Colon (tissue), 2 donors: ENCODE measurements around the gene STK31.
"Not testable (repeated sequence)": the region's sequence is repeated elsewhere in the genome, so short reads cannot be mapped to it uniquely, and the experiment has no call there.

Experiments used
- FAIRE-seq: peaks from 2 replicates; lab custom pipeline; 2012; peaks lifted over from hg19 to GRCh38; lab: Jason Lieb, UNC
- donor health status: control.
- donor health status: control.

STK31 gene

GRCh38 chr7:23808421-23808820 is 98.4 kb downstream of the STK31 start:
- no peak for FAIRE-seq

GRCh38 chr7:23810099-23810498 is 100.1 kb downstream of the STK31 start:
- FAIRE-seq: no peak

GRCh38 chr7:23811540-23811939 is 101.5 kb downstream of the STK31 start:
- no peak for FAIRE-seq

- not testable (repeated sequence) for FAIRE-seq
Observed at GRCh38 chr7:23828125-23828524, 118.1 kb downstream of the STK31 start.

GRCh38 chr7:23832733-23833132 is 122.7 kb downstream of the STK31 start:
- not testable (repeated sequence) for FAIRE-seq

- no peak for FAIRE-seq
Observed at GRCh38 chr7:23833405-23833804, 123.4 kb downstream of the STK31 start.

- FAIRE-seq: not testable (repeated sequence)
Observed at GRCh38 chr7:23844837-23845236, 134.8 kb downstream of the STK31 start.

GRCh38 chr7:23852135-23852534 is 142.1 kb downstream of the STK31 start:
- FAIRE-seq: no peak

GRCh38 chr7:23852988-23853387 is 143.0 kb downstream of the STK31 start:
- no peak for FAIRE-seq

GRCh38 chr7:23863209-23863787 is 153.3 kb downstream of the STK31 start:
- no peak for FAIRE-seq

GRCh38 chr7:23864973-23865372 is 155.0 kb downstream of the STK31 start:
- no peak for FAIRE-seq

- no peak for FAIRE-seq
Observed at GRCh38 chr7:23873306-23873705, 163.3 kb downstream of the STK31 start.

GRCh38 chr7:23876526-23876925 is 166.5 kb downstream of the STK31 start:
- not testable (repeated sequence) for FAIRE-seq
